ENCODE results near the gene KRT13. TPM values are rescaled to one million over a fixed set of nuclear protein-coding genes. Genes with fewer than 3 reads are reported as not detected.

The KRT13 gene
- total and polyA plus RNA-seq, 2 donors: 75.9 to 81.7 TPM

GRCh38 chr17:41484920-41485904 lies 20.2 kb downstream of the KRT13 start:
- H3K4me1 ChIP-seq (ENCODE audit: control insufficient read depth in 2 of 2, insufficient read depth in 2 of 2, low read length in 2 of 2): no peaks in the 10 kb centered on the region
- 95% methylated on average over 8 of the region's 8 CpGs for WGBS
- no peak for DNase-seq (ENCODE audit: low read depth in 6 of 9, low spot score in 9 of 9)

GRCh38 chr17:41483991-41484826 lies 21.2 kb downstream of the KRT13 start:
- H3K36me3 ChIP-seq (ENCODE audit: control insufficient read depth in 2 of 2, insufficient read depth in 2 of 2, low read length in 1 of 2): no peaks in the 10 kb centered on the region
- no peak for DNase-seq (ENCODE audit: low read depth in 6 of 9, low spot score in 9 of 9)
- H3K27ac ChIP-seq (ENCODE audit: low read depth in 1 of 2, low read length in 1 of 2): no peak overlapping the region
- no peaks in the 10 kb centered on the region for H3K4me1 ChIP-seq (ENCODE audit: control insufficient read depth in 2 of 2, insufficient read depth in 2 of 2, low read length in 2 of 2)
- H3K9me3 ChIP-seq (ENCODE audit: control insufficient read depth in 2 of 2, insufficient read depth in 1 of 2, low read length in 1 of 2): no peaks in the 10 kb centered on the region
- 89% methylated on average over 7 of the region's 7 CpGs for WGBS
- H3K4me3 ChIP-seq (ENCODE audit: low read length in 2 of 2): no peak overlapping the region
- H3K27me3 ChIP-seq (ENCODE audit: control insufficient read depth in 2 of 2, insufficient read depth in 1 of 2, low read length in 1 of 2): no peaks in the 10 kb centered on the region

More at GRCh38 chr17:41484920-41485904, 20.2 kb downstream of the KRT13 start:
- no peaks in the 10 kb centered on the region for H3K27me3 ChIP-seq (ENCODE audit: control insufficient read depth in 2 of 2, insufficient read depth in 1 of 2, low read length in 1 of 2)
- H3K4me3 ChIP-seq (ENCODE audit: low read length in 2 of 2): no peak overlapping the region
- no peaks in the 10 kb centered on the region for H3K9me3 ChIP-seq (ENCODE audit: control insufficient read depth in 2 of 2, insufficient read depth in 1 of 2, low read length in 1 of 2)
- H3K36me3 ChIP-seq (ENCODE audit: control insufficient read depth in 2 of 2, insufficient read depth in 2 of 2, low read length in 1 of 2): no peaks in the 10 kb centered on the region
- H3K27ac ChIP-seq (ENCODE audit: low read depth in 1 of 2, low read length in 1 of 2): no peak overlapping the region

GRCh38 chr17:41483531-41483930 lies 21.9 kb downstream of the KRT13 start:
- WGBS: 95% methylated on average over 9 of the region's 9 CpGs
- H3K36me3 ChIP-seq (ENCODE audit: control insufficient read depth in 2 of 2, insufficient read depth in 2 of 2, low read length in 1 of 2): no peaks in the 10 kb centered on the region
- no peaks in the 10 kb centered on the region for H3K4me1 ChIP-seq (ENCODE audit: control insufficient read depth in 2 of 2, insufficient read depth in 2 of 2, low read length in 2 of 2)
- no peaks in the 10 kb centered on the region for H3K9me3 ChIP-seq (ENCODE audit: control insufficient read depth in 2 of 2, insufficient read depth in 1 of 2, low read length in 1 of 2)
- no peaks in the 10 kb centered on the region for H3K27me3 ChIP-seq (ENCODE audit: control insufficient read depth in 2 of 2, insufficient read depth in 1 of 2, low read length in 1 of 2)
- H3K27ac ChIP-seq (ENCODE audit: low read depth in 1 of 2, low read length in 1 of 2): no peak overlapping the region
- no peak for DNase-seq (ENCODE audit: low read depth in 6 of 9, low spot score in 9 of 9)
- H3K4me3 ChIP-seq (ENCODE audit: low read length in 2 of 2): no peak overlapping the region

- H3K27ac ChIP-seq (ENCODE audit: low read depth in 1 of 2, low read length in 1 of 2): no peak within 1 kb of the TSS
- no peaks in the 10 kb centered on the region for H3K36me3 ChIP-seq (ENCODE audit: control insufficient read depth in 2 of 2, insufficient read depth in 2 of 2, low read length in 1 of 2)
- H3K27me3 ChIP-seq (ENCODE audit: control insufficient read depth in 2 of 2, insufficient read depth in 1 of 2, low read length in 1 of 2): no peaks in the 10 kb centered on the region
- no peaks in the 10 kb centered on the region for H3K4me1 ChIP-seq (ENCODE audit: control insufficient read depth in 2 of 2, insufficient read depth in 2 of 2, low read length in 2 of 2)
- DNase-seq (ENCODE audit: low read depth in 6 of 9, low spot score in 9 of 9): no peak
- no peak within 1 kb of the TSS for H3K4me3 ChIP-seq (ENCODE audit: low read length in 2 of 2)
- H3K9me3 ChIP-seq (ENCODE audit: control insufficient read depth in 2 of 2, insufficient read depth in 1 of 2, low read length in 1 of 2): no peaks in the 10 kb centered on the region
- WGBS: 98% methylated on average over 2 of the region's 2 CpGs
Measured at GRCh38 chr17:41481036-41481435, 24.4 kb downstream of the KRT13 start, which contains the start of gene KRT35. Gene KRT35, minus strand, starts transcription at chr17:41481151. Its CDS starts 54 bp downstream, at chr17:41481097.

- Histone ChIP-seq H3K27ac (ENCODE audit: low read depth in 1 of 2, low read length in 1 of 2) (no peak overlapping the region), H3K4me3 (ENCODE audit: low read length in 2 of 2) (no peak overlapping the region), H3K4me1 (ENCODE audit: control insufficient read depth in 2 of 2, insufficient read depth in 2 of 2, low read length in 2 of 2) (no peaks in the 10 kb centered on the region), H3K27me3 (ENCODE audit: control insufficient read depth in 2 of 2, insufficient read depth in 1 of 2, low read length in 1 of 2) (no peaks in the 10 kb centered on the region), H3K9me3 (ENCODE audit: control insufficient read depth in 2 of 2, insufficient read depth in 1 of 2, low read length in 1 of 2) (no peaks in the 10 kb centered on the region), H3K36me3 (ENCODE audit: control insufficient read depth in 2 of 2, insufficient read depth in 2 of 2, low read length in 1 of 2) (no peaks in the 10 kb centered on the region)
- DNase-seq (ENCODE audit: low read depth in 6 of 9, low spot score in 9 of 9): no peak
- WGBS: 97% methylated on average over 10 of the region's 10 CpGs
Measured at GRCh38 chr17:41480581-41480980, 24.8 kb downstream of the KRT13 start.

- 45% methylated on average over 2 of the region's 2 CpGs for WGBS
- H3K27ac ChIP-seq (ENCODE audit: low read depth in 1 of 2, low read length in 1 of 2): no peak overlapping the region
- no peaks in the 10 kb centered on the region for H3K9me3 ChIP-seq (ENCODE audit: control insufficient read depth in 2 of 2, insufficient read depth in 1 of 2, low read length in 1 of 2)
- no peak for DNase-seq (ENCODE audit: low read depth in 6 of 9, low spot score in 9 of 9)
- no peak overlapping the region for H3K4me3 ChIP-seq (ENCODE audit: low read length in 2 of 2)
- H3K4me1 ChIP-seq (ENCODE audit: control insufficient read depth in 2 of 2, insufficient read depth in 2 of 2, low read length in 2 of 2): no peaks in the 10 kb centered on the region
- H3K36me3 ChIP-seq (ENCODE audit: control insufficient read depth in 2 of 2, insufficient read depth in 2 of 2, low read length in 1 of 2): no peaks in the 10 kb centered on the region
- H3K27me3 ChIP-seq (ENCODE audit: control insufficient read depth in 2 of 2, insufficient read depth in 1 of 2, low read length in 1 of 2): no peaks in the 10 kb centered on the region
Measured at GRCh38 chr17:41480136-41480535, 25.3 kb downstream of the KRT13 start.

GRCh38 chr17:41478237-41478636 lies 27.2 kb downstream of the KRT13 start:
- 96% methylated on average over 8 of the region's 8 CpGs for WGBS
- H3K36me3 ChIP-seq (ENCODE audit: control insufficient read depth in 2 of 2, insufficient read depth in 2 of 2, low read length in 1 of 2): no peaks in the 10 kb centered on the region
- no peak overlapping the region for H3K27ac ChIP-seq (ENCODE audit: low read depth in 1 of 2, low read length in 1 of 2)
- H3K4me1 ChIP-seq (ENCODE audit: control insufficient read depth in 2 of 2, insufficient read depth in 2 of 2, low read length in 2 of 2): no peaks in the 10 kb centered on the region
- no peaks in the 10 kb centered on the region for H3K9me3 ChIP-seq (ENCODE audit: control insufficient read depth in 2 of 2, insufficient read depth in 1 of 2, low read length in 1 of 2)
- H3K4me3 ChIP-seq (ENCODE audit: low read length in 2 of 2): no peak overlapping the region
- no peak for DNase-seq (ENCODE audit: low read depth in 6 of 9, low spot score in 9 of 9)
- H3K27me3 ChIP-seq (ENCODE audit: control insufficient read depth in 2 of 2, insufficient read depth in 1 of 2, low read length in 1 of 2): peaks cover 0 to 2% of the 10 kb centered on the region in 2 donors

- H3K27ac ChIP-seq (ENCODE audit: low read depth in 1 of 2, low read length in 1 of 2): no peak overlapping the region
- WGBS: 95% methylated on average over 22 of the region's 22 CpGs
- H3K4me1 ChIP-seq (ENCODE audit: control insufficient read depth in 2 of 2, insufficient read depth in 2 of 2, low read length in 2 of 2): no peaks in the 10 kb centered on the region
- no peaks in the 10 kb centered on the region for H3K9me3 ChIP-seq (ENCODE audit: control insufficient read depth in 2 of 2, insufficient read depth in 1 of 2, low read length in 1 of 2)
- peaks cover 0 to 2% of the 10 kb centered on the region in 2 donors for H3K27me3 ChIP-seq (ENCODE audit: control insufficient read depth in 2 of 2, insufficient read depth in 1 of 2, low read length in 1 of 2)
- no peak overlapping the region for H3K4me3 ChIP-seq (ENCODE audit: low read length in 2 of 2)
- no peaks in the 10 kb centered on the region for H3K36me3 ChIP-seq (ENCODE audit: control insufficient read depth in 2 of 2, insufficient read depth in 2 of 2, low read length in 1 of 2)
- no peak for DNase-seq (ENCODE audit: low read depth in 6 of 9, low spot score in 9 of 9)
Measured at GRCh38 chr17:41476866-41477815, 28.3 kb downstream of the KRT13 start.

Measured in thymus (tissue), 11 donors.